Pancreas (tissue), 10 donors: ENCODE data around the gene ZNF784. TPM values are rescaled to one million over a fixed set of nuclear protein-coding genes. Genes with fewer than 3 reads are reported as not detected.

Source experiments
- ATAC-seq, 4 donors: fragments of 200-7000 bp; cut with Tn5 transposase; one replicate each; pipeline versions ENCODE4 v1.8.0 to v1.9.1; 2020; ENCODE audit warnings: mild to moderate bottlenecking in 4 of 4, moderate library complexity in 4 of 4
- DNase-seq, 6 donors: peaks; one replicate each; pipeline ENCODE4 v3.0.0-alpha.2; 2020
- FAIRE-seq: peaks from 2 replicates; lab custom pipeline; 2012; peaks lifted over from hg19 to GRCh38; lab: Jason Lieb, UNC
- H3K27ac ChIP-seq, 4 donors: fragments of 200-600 bp; sonication (generic); 1 replicate in 3 of 4; 2 replicates in 1 of 4; pipeline versions ENCODE4 v1.5.0 to v1.8.0; 2020
- H3K27me3 ChIP-seq, 4 donors: fragments of 200-600 bp; one replicate each; pipeline ENCODE4 v1.8.0; 2021
- H3K36me3 ChIP-seq, 3 donors: fragments of 200-600 bp; sonication (generic) in 1 of 3; one replicate each; pipeline versions ENCODE4 v1.5.0 to v1.8.0; 2020 to 2021
- H3K4me1 ChIP-seq, 3 donors: fragments of 200-600 bp; one replicate each; pipeline ENCODE4 v1.8.0; 2021
- H3K4me3 ChIP-seq, 4 donors: fragments of 200-600 bp; sonication (generic) in 2 of 4; one replicate each; pipeline versions ENCODE4 v1.5.0 to v1.8.0; 2020 to 2021
- H3K9me3 ChIP-seq, 4 donors: fragments of 200-600 bp; one replicate each; pipeline ENCODE4 v1.8.0; 2021
- WGBS, 2 donors: extraction: QIAGEN DNeasy Blood & Tissue Kit; methylation state at CpG; one replicate each; pipeline ENCODE4 v1.1.7; 2013; 5-methylcytosine and 5-hydroxymethylcytosine counted together
- intact Hi-C, 3 donors: fragments of 100-400 bp; cut with DNase I; formaldehyde crosslinking; loops; one replicate each; pipeline versions ENCODE4 v1.11.1 to v1.14.2; 2022
- polyA plus RNA-seq, 2 donors: library from polyadenylated mRNA; stranded (reverse); fragments of 200-250 nt; gene quantifications; one replicate each; pipeline ENCODE4 v1.2.3, GENCODE V29; 2013
- total RNA-seq, 6 donors: library from RNA; stranded (reverse); fragmentation: NEBNext Ultra II Directional in 4 of 6; extraction: Animal tissue kit (Norgen Biotek cat#: 25700) in 4 of 6; gene quantifications; one replicate each; pipeline versions ENCODE4 v1.2.1 to v1.2.4, GENCODE V29; 2021 to 2023
- TF ChIP-seq, protein P1 (sequence below), 4 donors: fragments of 200-600 bp; sonication (generic) in 3 of 4; IDR thresholded peaks; one replicate each; pipeline versions ENCODE4 v1.5.0 to v1.8.0; 2021; ENCODE audit warnings: antibody characterized with exemption in 4 of 4
- donor health status: healthy with polysubstance abuse.
- donor health status: DM: no; HTN: no; CAD: no; lungs with moderate emphysema.
- donor health status: DM: no; HTN: no; CAD: no.
- donor health status: control.
- donor health status: control.
- donor health status: Bipolar disorder and iron deficiency.
- donor health status: DM: yes; HTN: yes; CAD: no.
- donor health status: DM: no; HTN: no; CAD: no.
- donor health status: DM: no; HTN: no; CAD: no.
- donor health status: DM: yes; HTN: yes; CAD: no.

ZNF784 gene
- total and polyA plus RNA-seq, 8 donors = 3.7 to 12.9 (median 5.1) TPM

DNA sequence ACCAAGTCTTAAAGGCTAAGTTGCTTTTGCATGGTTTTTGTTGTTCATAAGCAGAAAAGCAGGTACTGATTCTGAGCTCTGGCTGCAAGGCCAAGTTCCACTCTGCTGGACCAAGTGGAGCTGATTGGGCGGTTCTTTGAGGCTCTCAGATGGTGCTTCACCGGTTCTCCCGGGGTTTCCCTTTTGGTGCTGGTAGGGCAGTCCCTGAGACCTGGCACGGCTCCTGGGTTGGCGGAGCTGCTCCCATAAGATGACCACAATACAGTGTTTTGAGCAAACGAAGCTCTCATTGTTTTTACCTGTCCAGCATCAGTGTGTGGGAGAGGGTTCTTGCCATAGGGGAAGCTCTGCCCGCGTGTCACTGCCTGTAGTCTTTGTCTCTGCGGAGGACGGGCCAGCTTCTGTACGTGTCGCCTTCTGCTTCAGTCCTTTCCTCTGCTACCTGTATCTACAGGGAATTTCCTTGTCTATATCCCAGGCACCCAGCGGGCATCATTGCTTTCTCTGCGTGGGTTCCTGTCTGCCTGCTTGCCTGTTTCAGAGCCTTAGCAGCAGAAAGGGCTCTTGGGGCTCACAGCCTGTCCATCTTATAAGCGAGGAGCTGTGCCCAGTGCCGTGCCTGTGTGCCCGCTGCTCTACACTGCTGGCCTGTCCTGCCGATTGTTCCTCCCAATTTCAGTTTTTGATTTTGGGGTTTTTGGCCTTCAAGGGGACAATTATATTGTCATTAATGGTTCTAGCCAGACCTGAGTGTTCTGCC is 32.8 kb upstream of the ZNF784 start:
- peaks cover 0 to 14% (median 14%) of the 10 kb centered on the region in 3 donors for H3K36me3 ChIP-seq
- H3K9me3 ChIP-seq = no peaks in the 10 kb centered on the region
- H3K4me1 ChIP-seq = peaks cover 18 to 24% (median 22%) of the 10 kb centered on the region in 3 donors
- intact Hi-C loops = no loop called here
- WGBS, 2 donors = 12 to 16% methylated on average over 18 of the region's 18 CpGs
- peak overlapping the region in 1 of 4 donors; percentile 12 for H3K27ac ChIP-seq
- ATAC-seq (no peak), DNase-seq (peak in 3 of 6 donors; percentile 26 to 64 (median 53)), FAIRE-seq (no peak)
- H3K4me3 ChIP-seq = peak overlapping the region in 2 of 4 donors; percentile 66 to 100
- no peaks in the 10 kb centered on the region for H3K27me3 ChIP-seq
- TF ChIP-seq, protein P1, sequence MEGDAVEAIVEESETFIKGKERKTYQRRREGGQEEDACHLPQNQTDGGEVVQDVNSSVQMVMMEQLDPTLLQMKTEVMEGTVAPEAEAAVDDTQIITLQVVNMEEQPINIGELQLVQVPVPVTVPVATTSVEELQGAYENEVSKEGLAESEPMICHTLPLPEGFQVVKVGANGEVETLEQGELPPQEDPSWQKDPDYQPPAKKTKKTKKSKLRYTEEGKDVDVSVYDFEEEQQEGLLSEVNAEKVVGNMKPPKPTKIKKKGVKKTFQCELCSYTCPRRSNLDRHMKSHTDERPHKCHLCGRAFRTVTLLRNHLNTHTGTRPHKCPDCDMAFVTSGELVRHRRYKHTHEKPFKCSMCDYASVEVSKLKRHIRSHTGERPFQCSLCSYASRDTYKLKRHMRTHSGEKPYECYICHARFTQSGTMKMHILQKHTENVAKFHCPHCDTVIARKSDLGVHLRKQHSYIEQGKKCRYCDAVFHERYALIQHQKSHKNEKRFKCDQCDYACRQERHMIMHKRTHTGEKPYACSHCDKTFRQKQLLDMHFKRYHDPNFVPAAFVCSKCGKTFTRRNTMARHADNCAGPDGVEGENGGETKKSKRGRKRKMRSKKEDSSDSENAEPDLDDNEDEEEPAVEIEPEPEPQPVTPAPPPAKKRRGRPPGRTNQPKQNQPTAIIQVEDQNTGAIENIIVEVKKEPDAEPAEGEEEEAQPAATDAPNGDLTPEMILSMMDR (IDR thresholded peaks at IDR 0.05) = no peak

DNA sequence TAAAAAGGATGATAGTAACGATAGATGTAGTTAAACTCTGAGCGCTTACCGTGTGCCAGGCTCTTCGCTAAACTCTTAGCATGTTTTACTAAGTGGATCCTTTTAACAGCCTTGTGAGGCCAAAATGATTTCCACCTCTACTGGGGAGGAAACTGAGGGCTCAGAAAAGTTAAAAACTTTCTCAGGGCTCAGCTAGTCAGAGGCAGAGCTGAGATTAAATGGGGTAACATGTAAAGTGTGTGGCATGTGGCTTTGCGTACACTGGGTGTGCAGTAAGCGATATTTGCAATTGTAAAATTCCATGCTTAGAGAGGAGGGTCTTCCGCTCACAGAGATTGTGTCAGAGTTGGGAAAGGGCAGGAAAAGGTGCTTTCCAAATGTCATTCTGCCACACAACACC is 32.2 kb upstream of the ZNF784 start:
- Histone ChIP-seq H3K4me3 (peak overlapping the region in 3 of 4 donors; percentile 66 to 100 (median 95)), H3K27ac (peak overlapping the region in 1 of 4 donors; percentile 12), H3K27me3 (no peaks in the 10 kb centered on the region), H3K9me3 (no peaks in the 10 kb centered on the region), H3K36me3 (peaks cover 0 to 14% (median 14%) of the 10 kb centered on the region in 3 donors), H3K4me1 (peaks cover 18 to 24% (median 22%) of the 10 kb centered on the region in 3 donors)
- FAIRE-seq = no peak
- TF ChIP-seq, protein P1 (IDR thresholded peaks at IDR 0.05) = no peak
- no peak for ATAC-seq
- intact Hi-C loops = no loop called here
- WGBS, 2 donors = 36% methylated on average over 7 of the region's 7 CpGs
- DNase-seq = no peak

DNA sequence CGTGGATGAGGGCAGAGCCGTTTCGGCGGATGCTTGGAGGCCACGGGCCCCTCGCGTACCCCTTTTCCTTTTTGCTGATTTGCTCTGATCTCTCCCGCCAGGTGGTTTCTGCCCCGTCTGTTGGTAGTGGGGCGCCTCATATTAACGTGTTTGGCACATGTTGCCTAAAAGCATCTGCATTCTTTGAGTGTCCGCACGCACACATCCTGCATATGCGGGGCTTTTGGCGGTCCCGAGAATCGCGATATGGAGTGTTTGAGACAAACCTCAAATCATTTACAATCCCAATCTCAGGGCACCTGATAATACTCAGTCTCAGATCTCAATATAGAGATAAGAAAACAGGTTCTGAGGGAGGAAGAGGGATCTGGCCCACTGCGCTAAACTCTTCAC is 31.3 kb upstream of the ZNF784 start:
- no peak for DNase-seq
- Histone ChIP-seq H3K9me3 (no peaks in the 10 kb centered on the region), H3K27ac (peak overlapping the region; percentile 98 to 99 (median 98)), H3K4me3 (peak overlapping the region; percentile 66 to 100 (median 97)), H3K36me3 (peaks cover 0 to 11% (median 11%) of the 10 kb centered on the region in 3 donors), H3K4me1 (peaks cover 18 to 24% (median 22%) of the 10 kb centered on the region in 3 donors), H3K27me3 (no peaks in the 10 kb centered on the region)
- FAIRE-seq = no peak
- 1% methylated on average over 19 of the region's 19 CpGs for WGBS, 2 donors
- TF ChIP-seq, protein P1 (IDR thresholded peaks at IDR 0.05) = no peak
- ATAC-seq = no peak
- intact Hi-C loops = no loop called here

DNA sequence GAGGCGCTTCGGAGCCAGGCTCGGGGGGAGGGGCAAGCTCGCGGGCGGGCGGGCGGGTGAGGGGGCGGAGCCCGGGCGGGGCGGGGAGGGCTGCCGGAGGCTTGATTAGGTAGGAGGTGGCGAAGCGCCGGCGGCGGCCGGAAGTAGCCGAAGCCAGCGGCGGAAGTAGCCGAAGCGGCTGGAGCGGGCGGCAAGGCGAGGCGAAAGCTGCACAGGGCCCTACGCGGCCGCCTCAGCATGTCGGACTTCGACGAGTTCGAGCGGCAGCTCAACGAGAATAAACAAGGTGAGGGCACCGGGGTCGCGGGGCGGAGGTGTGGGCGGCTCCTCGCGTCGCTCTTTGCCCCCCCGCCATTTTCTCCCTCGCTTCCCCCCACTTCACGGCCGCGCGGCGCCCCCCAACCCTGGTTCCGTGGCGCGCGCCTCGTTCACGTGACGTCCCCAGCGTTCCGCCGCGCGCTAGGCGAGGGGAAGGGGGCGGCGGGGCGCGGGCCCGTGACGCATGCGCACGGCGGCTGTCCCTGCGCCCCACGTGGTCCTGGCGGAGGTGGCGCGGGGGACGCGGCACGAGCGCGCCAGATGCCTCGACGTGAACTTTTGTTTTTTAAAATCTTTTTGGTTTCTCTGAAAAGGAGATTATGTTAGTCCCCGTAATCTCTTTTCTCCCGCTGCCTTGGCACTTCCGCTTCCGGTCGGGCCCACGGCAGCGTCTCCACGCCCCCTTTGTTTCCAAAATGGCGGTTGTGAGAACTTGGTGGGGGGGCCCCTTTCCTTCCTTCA is 30.7 kb upstream of the ZNF784 start, which contains the start of gene U2AF2:
U2AF2 (plus strand) TSS at position 168 of the 780 bp plus-strand sequence; CDS start at position 238, 70 bp downstream.
- Histone ChIP-seq H3K9me3 (no peaks in the 10 kb centered on the region), H3K4me3 (peak within 1 kb of the TSS; percentile 66 to 100 (median 97)), H3K36me3 (peaks cover 0 to 9% (median 7%) of the 10 kb centered on the region in 3 donors), H3K4me1 (peaks cover 18 to 24% (median 22%) of the 10 kb centered on the region in 3 donors), H3K27ac (peak within 1 kb of the TSS; percentile 98 to 99 (median 98)), H3K27me3 (no peaks in the 10 kb centered on the region)
- DNase-seq (peak; percentile 94 to 99 (median 98)), ATAC-seq (peak; percentile 63 to 76 (median 69)), FAIRE-seq (no peak)
- WGBS, 2 donors = 1% methylated on average over 62 to 95 of the region's 95 CpGs
- intact Hi-C loops = no loop called here
- TF ChIP-seq, protein P1 (IDR thresholded peaks at IDR 0.05) = no peak
